ENCODE results near the gene LRRC34. TPM values are rescaled to one million over a fixed set of nuclear protein-coding genes. Genes with fewer than 3 reads are reported as not detected.

Gene LRRC34
- total and polyA plus RNA-seq, 9 of the 15 experiments (the other 6 are each of a cell fraction or from before 2014, with no cell fraction given): 0.17 to 0.30 TPM; not detected in 7

DNA sequence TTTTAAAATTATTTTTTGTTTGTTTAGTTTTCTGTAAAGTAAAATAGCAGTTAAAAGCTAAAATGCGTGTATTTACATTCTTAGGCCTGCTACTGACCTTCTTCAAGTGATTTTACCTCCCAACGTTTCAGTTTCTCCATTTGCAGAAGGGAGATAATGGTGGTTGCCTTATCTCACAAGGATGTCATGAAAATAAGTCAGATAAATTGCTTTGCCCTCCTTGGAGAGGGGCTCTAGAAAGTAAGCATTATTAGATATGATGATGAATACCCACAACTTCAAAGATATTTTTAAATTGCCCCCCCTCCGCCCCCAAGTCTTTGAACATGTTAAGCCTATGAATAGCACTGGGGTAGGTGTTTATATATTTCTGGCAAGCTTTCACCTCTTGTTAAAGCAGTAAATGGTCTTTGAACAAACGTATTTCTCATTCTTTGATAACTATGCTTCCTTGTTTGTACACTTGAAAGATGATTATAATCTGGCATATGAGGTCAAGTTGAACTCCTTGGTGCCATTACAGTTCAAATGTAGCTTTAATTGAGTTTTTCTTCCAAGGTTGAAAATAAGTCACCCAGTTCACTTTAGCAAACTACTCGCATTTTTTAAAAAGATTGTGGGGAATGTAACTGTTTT lies 54.2 kb downstream of the LRRC34 start (continued):
- TF ChIP-seq JUND (IDR thresholded peaks at IDR 0.05; ENCODE audit: borderline replicate concordance, low read depth, low read length) (no peak; the same call in 1 of the 2 replicates), JUND (tag; IDR thresholded peaks at IDR 0.05; ENCODE audit: borderline replicate concordance, low read depth, low read length) (peak; percentile 43; the same call in 1 of the 3 replicates), SOX6 (IDR thresholded peaks at IDR 0.05) (peak; percentile 35; the same call in 1 of the 2 replicates), NCOR1 (IDR thresholded peaks at IDR 0.05) (peak; percentile 29; the same call in 1 of the 2 replicates), TRIM24 (IDR thresholded peaks at IDR 0.05) (0 out of 4 replicates have a peak, but pooled peaks of 1 of the 2 experiments have one; percentile 31), CBFA2T3 (IDR thresholded peaks at IDR 0.05) (peak; percentile 80), FOSL1 (tag; conservative IDR thresholded peaks at IDR 0.05) (peak; percentile 24; the same call in 1 of the 2 replicates), FOXP1 (CRISPR knock-in tag; IDR thresholded peaks at IDR 0.05) (no peak), ZNF3 (CRISPR knock-in tag; IDR thresholded peaks at IDR 0.05) (no peak), SMARCC2 (IDR thresholded peaks at IDR 0.05; ENCODE audit: low read depth) (peak; percentile 76), TAL1 (IDR thresholded peaks at IDR 0.05) (peak; percentile 61), ZNF644 (tag; IDR thresholded peaks at IDR 0.05; ENCODE audit: low read depth) (0 out of 2 replicates have a peak, but pooled peaks have one; percentile 43), ZFX (CRISPR knock-in tag; IDR thresholded peaks at IDR 0.05) (peak; percentile 35; the same call in 1 of the 2 replicates), ASH1L (IDR thresholded peaks at IDR 0.05; ENCODE audit: borderline replicate concordance, low read depth, partially characterized antibody) (no peak), CREM (IDR thresholded peaks at IDR 0.05; ENCODE audit: low read depth) (no peak; the same call in 1 of the 2 replicates), GTF2E2 (tag; IDR thresholded peaks at IDR 0.05) (0 out of 2 replicates have a peak, but pooled peaks have one; percentile 40), POLR3A (IDR thresholded peaks at IDR 0.05; ENCODE audit: borderline replicate concordance, extremely low read depth, insufficient read depth, insufficient read length) (no peak), MECOM (CRISPR knock-in tag; IDR thresholded peaks at IDR 0.05) (peak; percentile 78), MTA2 (IDR thresholded peaks at IDR 0.05; ENCODE audit: low read depth) (peak; percentile 53; the same call in 1 of the 2 replicates), GATA2 (CRISPR knock-in tag; IDR thresholded peaks at IDR 0.05) (0 out of 2 replicates have a peak, but pooled peaks have one; percentile 16), MEIS2 (IDR thresholded peaks at IDR 0.05; ENCODE audit: partially characterized antibody) (peak; percentile 83), EP300 (IDR thresholded peaks at IDR 0.05; ENCODE audit: low read length) (peak; percentile 80; the same call in 1 of the 2 replicates), RAD51 (IDR thresholded peaks at IDR 0.05; ENCODE audit: borderline replicate concordance, low read depth) (no peak)
- TF ChIP-seq, protein P1, sequence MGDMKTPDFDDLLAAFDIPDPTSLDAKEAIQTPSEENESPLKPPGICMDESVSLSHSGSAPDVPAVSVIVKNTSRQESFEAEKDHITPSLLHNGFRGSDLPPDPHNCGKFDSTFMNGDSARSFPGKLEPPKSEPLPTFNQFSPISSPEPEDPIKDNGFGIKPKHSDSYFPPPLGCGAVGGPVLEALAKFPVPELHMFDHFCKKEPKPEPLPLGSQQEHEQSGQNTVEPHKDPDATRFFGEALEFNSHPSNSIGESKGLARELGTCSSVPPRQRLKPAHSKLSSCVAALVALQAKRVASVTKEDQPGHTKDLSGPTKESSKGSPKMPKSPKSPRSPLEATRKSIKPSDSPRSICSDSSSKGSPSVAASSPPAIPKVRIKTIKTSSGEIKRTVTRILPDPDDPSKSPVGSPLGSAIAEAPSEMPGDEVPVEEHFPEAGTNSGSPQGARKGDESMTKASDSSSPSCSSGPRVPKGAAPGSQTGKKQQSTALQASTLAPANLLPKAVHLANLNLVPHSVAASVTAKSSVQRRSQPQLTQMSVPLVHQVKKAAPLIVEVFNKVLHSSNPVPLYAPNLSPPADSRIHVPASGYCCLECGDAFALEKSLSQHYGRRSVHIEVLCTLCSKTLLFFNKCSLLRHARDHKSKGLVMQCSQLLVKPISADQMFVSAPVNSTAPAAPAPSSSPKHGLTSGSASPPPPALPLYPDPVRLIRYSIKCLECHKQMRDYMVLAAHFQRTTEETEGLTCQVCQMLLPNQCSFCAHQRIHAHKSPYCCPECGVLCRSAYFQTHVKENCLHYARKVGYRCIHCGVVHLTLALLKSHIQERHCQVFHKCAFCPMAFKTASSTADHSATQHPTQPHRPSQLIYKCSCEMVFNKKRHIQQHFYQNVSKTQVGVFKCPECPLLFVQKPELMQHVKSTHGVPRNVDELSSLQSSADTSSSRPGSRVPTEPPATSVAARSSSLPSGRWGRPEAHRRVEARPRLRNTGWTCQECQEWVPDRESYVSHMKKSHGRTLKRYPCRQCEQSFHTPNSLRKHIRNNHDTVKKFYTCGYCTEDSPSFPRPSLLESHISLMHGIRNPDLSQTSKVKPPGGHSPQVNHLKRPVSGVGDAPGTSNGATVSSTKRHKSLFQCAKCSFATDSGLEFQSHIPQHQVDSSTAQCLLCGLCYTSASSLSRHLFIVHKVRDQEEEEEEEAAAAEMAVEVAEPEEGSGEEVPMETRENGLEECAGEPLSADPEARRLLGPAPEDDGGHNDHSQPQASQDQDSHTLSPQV (IDR thresholded peaks at IDR 0.05): 0 out of 2 replicates have a peak, but pooled peaks have one; percentile 11
- TF ChIP-seq, protein P2, sequence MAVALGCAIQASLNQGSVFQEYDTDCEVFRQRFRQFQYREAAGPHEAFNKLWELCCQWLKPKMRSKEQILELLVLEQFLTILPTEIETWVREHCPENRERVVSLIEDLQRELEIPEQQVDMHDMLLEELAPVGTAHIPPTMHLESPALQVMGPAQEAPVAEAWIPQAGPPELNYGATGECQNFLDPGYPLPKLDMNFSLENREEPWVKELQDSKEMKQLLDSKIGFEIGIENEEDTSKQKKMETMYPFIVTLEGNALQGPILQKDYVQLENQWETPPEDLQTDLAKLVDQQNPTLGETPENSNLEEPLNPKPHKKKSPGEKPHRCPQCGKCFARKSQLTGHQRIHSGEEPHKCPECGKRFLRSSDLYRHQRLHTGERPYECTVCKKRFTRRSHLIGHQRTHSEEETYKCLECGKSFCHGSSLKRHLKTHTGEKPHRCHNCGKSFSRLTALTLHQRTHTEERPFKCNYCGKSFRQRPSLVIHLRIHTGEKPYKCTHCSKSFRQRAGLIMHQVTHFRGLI (CRISPR knock-in tag; IDR thresholded peaks at IDR 0.05): 0 out of 2 replicates have a peak, but pooled peaks have one; percentile 8
